ENCODE data around the gene EIF4E.

DNA sequence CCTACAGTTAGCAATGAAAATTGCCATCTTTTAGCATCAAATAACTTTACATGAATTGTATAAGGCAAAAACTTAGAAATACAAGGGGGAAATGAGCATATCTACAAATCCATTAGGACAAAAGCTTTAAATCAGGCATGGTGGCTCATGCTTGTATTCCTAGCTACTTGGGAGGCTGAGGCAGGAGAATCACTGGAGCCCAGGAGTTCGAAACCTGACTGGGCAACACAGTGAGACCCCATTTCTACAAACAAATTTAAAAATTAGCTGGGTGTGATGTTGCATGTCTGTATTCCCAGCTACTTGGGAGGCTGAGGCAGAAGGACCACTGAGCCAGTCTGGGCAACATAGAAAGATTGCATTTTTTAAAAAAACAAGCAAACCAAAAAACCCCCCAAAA lies 61.3 kb downstream of the EIF4E start:
- TF ChIP-seq, protein P1, sequence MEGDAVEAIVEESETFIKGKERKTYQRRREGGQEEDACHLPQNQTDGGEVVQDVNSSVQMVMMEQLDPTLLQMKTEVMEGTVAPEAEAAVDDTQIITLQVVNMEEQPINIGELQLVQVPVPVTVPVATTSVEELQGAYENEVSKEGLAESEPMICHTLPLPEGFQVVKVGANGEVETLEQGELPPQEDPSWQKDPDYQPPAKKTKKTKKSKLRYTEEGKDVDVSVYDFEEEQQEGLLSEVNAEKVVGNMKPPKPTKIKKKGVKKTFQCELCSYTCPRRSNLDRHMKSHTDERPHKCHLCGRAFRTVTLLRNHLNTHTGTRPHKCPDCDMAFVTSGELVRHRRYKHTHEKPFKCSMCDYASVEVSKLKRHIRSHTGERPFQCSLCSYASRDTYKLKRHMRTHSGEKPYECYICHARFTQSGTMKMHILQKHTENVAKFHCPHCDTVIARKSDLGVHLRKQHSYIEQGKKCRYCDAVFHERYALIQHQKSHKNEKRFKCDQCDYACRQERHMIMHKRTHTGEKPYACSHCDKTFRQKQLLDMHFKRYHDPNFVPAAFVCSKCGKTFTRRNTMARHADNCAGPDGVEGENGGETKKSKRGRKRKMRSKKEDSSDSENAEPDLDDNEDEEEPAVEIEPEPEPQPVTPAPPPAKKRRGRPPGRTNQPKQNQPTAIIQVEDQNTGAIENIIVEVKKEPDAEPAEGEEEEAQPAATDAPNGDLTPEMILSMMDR (IDR thresholded peaks at IDR 0.05) = no peak
- no peak for TF ChIP-seq EZH2 (IDR thresholded peaks at IDR 0.05; ENCODE audit: borderline replicate concordance, insufficient read depth, low read depth, low read length, poor library complexity, severe bottlenecking)

Measured in B cell (primary cell).